Panc1 (cell line): ENCODE results near the gene ALDH9A1. TPM values are rescaled to one million over a fixed set of nuclear protein-coding genes. Genes with fewer than 3 reads are reported as not detected.
"Not testable (repeated sequence)": the region's sequence is repeated elsewhere in the genome, so short reads cannot be mapped to it uniquely, and the experiment has no call there.

Experiments used
- ATAC-seq: fragments of 200-7000 bp; cut with Tn5 transposase; 2 replicates; pipeline ENCODE4 v1.9.1; 2020; ENCODE audit warnings: mild to moderate bottlenecking, moderate library complexity
- BruUV-seq: library from RNA; stranded (reverse); fragments of 400-500 nt; replicated peaks from 2 replicates; lab custom pipeline; 2021; lab: Mats Ljungman, UMichigan
- CTCF ChIA-PET: fragments of 300-600 bp; sonication (Branson Sonifier 250); formaldehyde crosslinking; loops from one replicate; lab custom pipeline; 2022; ENCODE audit warnings: antibody characterized with exemption; lab: Charles Lee
- POLR2A ChIA-PET: fragments of 300-600 bp; sonication (Branson Sonifier 250); formaldehyde crosslinking; loops from one replicate; lab custom pipeline; 2022; ENCODE audit warnings: antibody characterized with exemption; lab: Charles Lee
- DNase-seq: peaks from one replicate; pipeline ENCODE4 v3.0.0-alpha.2; 2010; ENCODE audit warnings: low read depth, low spot score
- H3K27ac ChIP-seq: 2 replicates; pipeline ENCODE4 v1.5.1; 2011; ENCODE audit warnings: mild to moderate bottlenecking, low read length, inconsistent platforms
- H3K27me3 ChIP-seq: fragments of 200-500 bp; sonication (Bioruptor generic); 2 replicates; pipeline ENCODE4 v1.6.0; 2014; ENCODE audit warnings: low read length, inconsistent platforms; ENCODE audit not compliant: control insufficient read depth, insufficient read depth
- H3K36me3 ChIP-seq: fragments of 200-500 bp; sonication (Bioruptor generic); 2 replicates; pipeline ENCODE4 v1.5.1; 2014; ENCODE audit warnings: inconsistent platforms, mild to moderate bottlenecking, low read length, moderate library complexity; ENCODE audit not compliant: control insufficient read depth, insufficient read depth
- H3K4me1 ChIP-seq: 2 replicates; pipeline ENCODE4 v1.5.1; 2011; ENCODE audit warnings: inconsistent platforms, mild to moderate bottlenecking, low read length, moderate library complexity; ENCODE audit not compliant: control insufficient read depth, insufficient read depth
- H3K4me3 ChIP-seq, 2 experiments: 2 replicates each; pipeline ENCODE4 v1.5.1; 2011 to 2012; ENCODE audit warnings: low read depth in 2 of 2, low read length in 2 of 2, mild to moderate bottlenecking in 2 of 2, inconsistent platforms in 1 of 2, moderate library complexity in 1 of 2
- H3K9me3 ChIP-seq: fragments of 200-500 bp; sonication (Bioruptor generic); 2 replicates; pipeline ENCODE4 v1.5.1; 2014; ENCODE audit warnings: low read depth, mild to moderate bottlenecking, inconsistent platforms, low read length, moderate library complexity; ENCODE audit not compliant: control insufficient read depth, insufficient read depth
- CTCF ChIP-seq: fragments of 450-650 bp; IDR thresholded peaks from 2 replicates; pipeline ENCODE4 v1.5.1; 2017; ENCODE audit warnings: mild to moderate bottlenecking
- POLR2AphosphoS5 ChIP-seq: IDR thresholded peaks from 2 replicates; pipeline ENCODE4 v1.6.1; 2012; ENCODE audit warnings: mild to moderate bottlenecking, low read depth, low read length, moderate library complexity
- REST ChIP-seq, 2 experiments: IDR thresholded peaks; 2 replicates each; pipeline ENCODE4 v1.6.1; 2011 to 2012; ENCODE audit warnings: low read depth in 2 of 2, control low read depth in 1 of 2, low read length in 1 of 2, mild to moderate bottlenecking in 1 of 2, moderate library complexity in 1 of 2; ENCODE audit not compliant: insufficient read depth in 1 of 2
- SIN3A ChIP-seq: IDR thresholded peaks from 2 replicates; pipeline ENCODE4 v1.6.1; 2012; ENCODE audit warnings: low read depth, mild to moderate bottlenecking, low read length, moderate library complexity, borderline replicate concordance; ENCODE audit not compliant: insufficient read depth
- TCF7L2 ChIP-seq: IDR thresholded peaks from 2 replicates; pipeline ENCODE4 v1.6.1; 2011; ENCODE audit warnings: mild to moderate bottlenecking, low read depth, low read length, inconsistent platforms
- in situ Hi-C: cut with HindIII; loops from 2 replicates; pipeline ENCODE4 v1.10.0; 2016; ENCODE audit warnings: low sequenced_read_pairs, low pct_unique_long_range_greater_than_20kb
- intact Hi-C: fragments of 100-400 bp; cut with micrococcal nuclease; formaldehyde crosslinking; loops from one replicate; pipeline ENCODE4 v1.10.0; 2022; ENCODE audit not compliant: unreplicated experiment
- total RNA-seq: library from RNA; stranded (reverse); gene quantifications from one replicate; pipeline ENCODE4 v1.2.1, GENCODE V29; 2021; ENCODE audit not compliant: unreplicated experiment

Gene ALDH9A1
- total RNA-seq, 1 experiment from 2014 or later, result 30.3 TPM

- CTCF ChIA-PET, result no interaction called here
- H3K27ac ChIP-seq, result no peak overlapping the region
- no peak for DNase-seq
- H3K9me3 ChIP-seq, result no peaks in the 10 kb centered on the region
- intact Hi-C loops, result no loop called here
- H3K4me1 ChIP-seq, result no peaks in the 10 kb centered on the region
- ATAC-seq, result no peak
- POLR2A ChIA-PET, result interaction anchor here (0.6 kb wide), 1 partner anchor 36 kb away, joined by 4 read pairs; no protein-coding TSS in a partner anchor
- in situ Hi-C loops, result no loop called here
- H3K27me3 ChIP-seq, result no peaks in the 10 kb centered on the region
- no TSS peak for BruUV-seq
- no peak overlapping the region for H3K4me3 ChIP-seq
- no peak for TF ChIP-seq CTCF
- TF ChIP-seq REST (IDR thresholded peaks at IDR 0.05; ENCODE audit: insufficient read depth in 1 of 2, low read depth in 2 of 2, low read length in 1 of 2), result no peak
- TF ChIP-seq TCF7L2, result no peak
- no peak for TF ChIP-seq POLR2AphosphoS5
- TF ChIP-seq SIN3A, result no peak
- H3K36me3 ChIP-seq, result peaks cover 16% of the 10 kb centered on the region
These were observed 36.7 kb downstream of the ALDH9A1 start for GRCh38 chr1:165661703-165662102.

GRCh38 chr1:165659581-165659895 is 38.8 kb downstream of the ALDH9A1 start:
- ChIA-PET POLR2A (no interaction called here), CTCF (no interaction called here)
- ATAC-seq, result no peak
- no peak for DNase-seq
- Histone ChIP-seq H3K36me3 (peaks cover 14% of the 10 kb centered on the region), H3K27ac (no peak overlapping the region), H3K4me1 (no peaks in the 10 kb centered on the region), H3K9me3 (no peaks in the 10 kb centered on the region), H3K4me3 (no peak overlapping the region), H3K27me3 (no peaks in the 10 kb centered on the region)
- in situ Hi-C loops, result no loop called here
- intact Hi-C loops, result loop anchor here (1.0 kb wide), 1 partner anchor 43 kb away; no protein-coding TSS in a partner anchor
- BruUV-seq, result no TSS peak
- TF ChIP-seq TCF7L2 (no peak), POLR2AphosphoS5 (no peak), SIN3A (no peak), REST (IDR thresholded peaks at IDR 0.05; ENCODE audit: insufficient read depth in 1 of 2, low read depth in 2 of 2, low read length in 1 of 2) (no peak), CTCF (no peak)

- H3K27ac ChIP-seq, CTCF ChIA-PET, in situ Hi-C loops, ATAC-seq, BruUV-seq, H3K4me3 ChIP-seq, H3K27me3 ChIP-seq, H3K4me1 ChIP-seq, H3K9me3 ChIP-seq, POLR2A ChIA-PET, DNase-seq: not testable (repeated sequence)
- H3K36me3 ChIP-seq, result peaks cover 13% of the 10 kb centered on the region
- intact Hi-C loops, result loop anchor here (1.0 kb wide), 1 partner anchor 43 kb away; no protein-coding TSS in a partner anchor
These were observed 39.4 kb downstream of the ALDH9A1 start for GRCh38 chr1:165658766-165659580.
